ENCODE data around the gene SPATA25.
"Not testable (repeated sequence)": the region's sequence is repeated elsewhere in the genome, so short reads cannot be mapped to it uniquely, and the experiment has no call there.

The SPATA25 gene, protein sequence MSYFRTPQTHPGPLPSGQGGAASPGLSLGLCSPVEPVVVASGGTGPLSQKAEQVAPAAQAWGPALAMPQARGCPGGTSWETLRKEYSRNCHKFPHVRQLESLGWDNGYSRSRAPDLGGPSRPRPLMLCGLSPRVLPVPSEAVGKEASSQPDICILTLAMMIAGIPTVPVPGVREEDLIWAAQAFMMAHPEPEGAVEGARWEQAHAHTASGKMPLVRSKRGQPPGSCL

DNA sequence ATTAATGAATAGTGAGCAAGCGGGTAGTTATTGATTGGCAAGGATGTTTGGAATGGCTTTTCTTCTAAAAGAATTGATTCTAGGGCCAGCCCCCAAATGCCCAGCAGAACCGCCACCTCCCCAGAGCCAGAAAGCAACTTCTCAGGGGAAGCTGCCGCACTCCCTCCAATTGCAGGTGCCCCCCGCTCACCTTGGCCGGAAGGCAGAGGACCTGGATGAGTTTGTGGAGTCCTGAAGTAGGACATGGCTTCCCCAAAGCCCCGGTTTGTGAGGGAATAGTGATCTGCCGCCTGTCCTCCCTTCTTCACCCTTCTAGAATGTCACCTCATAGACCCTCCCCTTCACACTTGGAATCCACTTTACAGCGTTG is at the start of gene SPATA25:
SPATA25 (minus strand) TSS at position 277 of the 370 bp plus-strand sequence; CDS start at position 245, 32 bp downstream.
- no peak for DNase-seq (ENCODE audit: low read depth in 2 of 3, low spot score in 2 of 3)

DNA sequence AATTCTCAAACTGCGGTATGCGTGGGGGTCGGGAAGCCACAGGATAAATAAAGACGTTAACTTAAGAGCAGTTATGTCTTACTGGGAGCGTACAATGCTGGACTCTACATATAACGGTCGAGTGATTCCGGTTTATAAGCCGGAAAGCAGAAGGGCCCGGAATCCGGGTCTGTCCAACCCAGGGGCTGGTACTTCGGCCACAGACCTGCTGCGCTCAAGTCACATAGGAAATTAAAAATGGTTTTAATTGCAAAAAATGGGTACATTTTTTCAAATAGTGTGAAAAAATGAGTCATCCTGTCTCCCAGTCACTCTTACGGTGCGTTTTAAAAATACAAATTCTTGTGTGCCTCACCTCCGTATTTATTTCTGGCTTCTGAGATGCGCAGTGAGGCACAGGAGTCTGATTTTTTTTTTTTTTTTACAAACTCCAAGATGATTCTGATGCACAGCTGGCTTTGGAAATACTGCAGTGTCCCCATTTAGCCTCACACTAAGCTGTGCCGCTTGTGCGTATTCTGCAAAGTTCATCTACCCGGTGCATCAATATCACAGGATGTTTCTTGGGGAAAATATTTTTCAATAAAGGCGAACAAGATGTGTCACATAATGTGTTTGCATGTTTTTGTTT is 48.1 kb upstream of the SPATA25 start:
- DNase-seq (ENCODE audit: low read depth in 2 of 3, low spot score in 2 of 3), result no peak

DNA sequence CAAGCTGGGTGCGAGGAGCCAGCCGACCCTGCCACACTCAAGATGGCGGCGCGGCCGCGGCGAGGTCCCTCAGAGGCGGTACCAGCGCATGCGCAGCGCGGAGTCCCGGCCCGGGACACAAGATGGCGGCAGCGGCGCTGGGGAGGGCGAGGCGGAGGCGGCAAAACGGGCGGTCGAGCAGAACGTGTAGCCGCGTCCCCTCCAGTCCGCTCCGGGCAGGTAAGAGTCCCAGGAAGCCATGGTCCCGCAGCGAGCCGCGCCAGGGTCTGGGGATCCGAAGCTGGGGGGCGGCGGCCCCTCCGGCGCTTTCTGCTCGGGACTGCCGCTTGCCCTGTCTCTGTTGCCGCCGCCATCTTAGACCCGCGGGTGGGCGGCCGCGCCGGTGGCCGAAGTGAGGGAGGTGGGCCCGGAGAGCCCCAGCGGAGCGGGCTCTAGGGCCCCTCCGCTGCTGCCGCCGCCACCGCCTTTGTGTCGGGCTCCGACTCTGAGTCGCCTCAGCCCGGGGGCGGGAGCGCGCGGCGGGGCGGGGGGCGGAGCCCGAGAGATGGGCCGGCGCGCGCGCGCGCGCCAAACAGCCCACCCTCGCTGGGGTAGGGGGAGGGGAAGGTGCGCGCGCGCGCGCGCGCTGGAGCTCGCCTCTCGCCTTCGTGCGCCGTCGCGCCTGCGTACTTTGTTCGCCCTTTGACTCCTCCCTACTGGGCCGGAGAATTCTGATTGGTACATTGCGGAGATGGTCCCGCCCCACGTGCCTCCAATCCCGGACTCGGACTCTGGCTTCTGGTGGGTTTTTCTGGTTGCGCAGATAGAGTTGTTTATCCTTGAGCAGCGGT is 47.4 kb upstream of the SPATA25 start, which contains the start of gene PCIF1:
PCIF1 (plus strand) TSS at position 98 of the 830 bp plus-strand sequence. CDS start 4,317 bp downstream, outside the sequence.
- peak; percentile 94 to 98 (median 97) for DNase-seq (ENCODE audit: low read depth in 2 of 3, low spot score in 2 of 3)

DNA sequence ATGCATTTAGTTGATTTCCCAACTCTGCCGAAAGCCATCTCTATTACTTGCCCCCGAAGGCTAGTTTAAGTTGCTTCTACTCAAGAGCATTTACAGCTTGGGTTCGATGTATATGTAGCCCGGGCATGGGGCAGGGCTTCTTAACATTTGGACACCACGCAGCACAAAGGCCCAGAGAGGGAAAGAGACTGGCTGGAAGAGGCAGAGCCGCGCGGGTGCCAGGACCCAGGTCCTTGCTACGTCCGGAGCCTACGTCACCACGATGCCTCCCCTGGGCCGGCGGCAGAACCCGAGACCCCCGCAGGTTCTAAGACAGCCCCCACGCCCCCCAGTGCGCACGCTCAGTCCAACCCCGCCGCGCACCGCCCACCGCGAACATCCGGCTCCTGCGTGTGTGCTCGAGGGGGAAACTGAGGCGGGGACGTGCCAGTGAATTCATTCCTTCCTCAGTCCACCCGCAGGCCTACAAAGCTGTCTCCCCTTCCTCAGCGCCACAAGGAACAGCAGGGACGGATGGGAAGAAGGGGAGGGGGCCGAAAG is 46.7 kb upstream of the SPATA25 start:
- DNase-seq (ENCODE audit: low read depth in 2 of 3, low spot score in 2 of 3), result peak in 1 of 3 experiments; percentile 36

DNA sequence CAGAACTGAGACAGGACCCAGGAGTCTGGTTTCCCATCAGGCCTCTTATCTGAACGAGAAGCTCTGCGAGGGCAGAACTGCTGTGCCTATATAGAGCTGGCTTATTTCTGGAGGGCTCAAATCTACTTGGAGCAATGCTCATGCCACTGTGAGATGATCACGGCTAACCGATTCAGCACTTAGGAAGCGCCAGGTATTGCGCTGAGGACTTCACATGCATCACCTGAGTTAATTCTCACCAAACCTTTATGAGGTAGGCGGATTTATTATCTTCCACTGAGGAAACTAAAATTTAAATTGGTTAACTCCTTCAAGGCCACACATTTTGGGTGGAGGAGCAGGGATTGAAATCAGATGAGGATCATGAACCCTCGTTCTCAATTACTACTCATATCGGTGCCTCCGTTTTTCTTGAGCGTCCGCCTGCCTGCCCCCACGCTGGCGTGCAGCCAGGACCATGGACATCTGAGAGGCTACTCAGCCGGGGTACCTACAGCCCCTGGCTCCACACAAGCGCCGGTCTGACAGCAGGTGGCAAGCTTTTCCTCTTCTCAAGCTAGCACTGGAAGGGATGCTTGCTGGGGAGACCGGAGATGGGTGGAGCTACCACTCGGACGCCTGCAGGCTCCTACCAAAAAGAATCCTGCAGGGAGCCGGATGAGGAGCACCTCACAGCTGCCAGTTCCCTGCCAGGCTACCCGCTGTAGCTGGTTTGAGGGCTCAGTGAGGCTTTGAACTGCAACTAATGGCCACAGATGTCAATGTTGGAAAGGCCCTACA is 46.0 kb upstream of the SPATA25 start:
- peak in 2 of 3 experiments; percentile 40 to 41 for DNase-seq (ENCODE audit: low read depth in 2 of 3, low spot score in 2 of 3)

DNA sequence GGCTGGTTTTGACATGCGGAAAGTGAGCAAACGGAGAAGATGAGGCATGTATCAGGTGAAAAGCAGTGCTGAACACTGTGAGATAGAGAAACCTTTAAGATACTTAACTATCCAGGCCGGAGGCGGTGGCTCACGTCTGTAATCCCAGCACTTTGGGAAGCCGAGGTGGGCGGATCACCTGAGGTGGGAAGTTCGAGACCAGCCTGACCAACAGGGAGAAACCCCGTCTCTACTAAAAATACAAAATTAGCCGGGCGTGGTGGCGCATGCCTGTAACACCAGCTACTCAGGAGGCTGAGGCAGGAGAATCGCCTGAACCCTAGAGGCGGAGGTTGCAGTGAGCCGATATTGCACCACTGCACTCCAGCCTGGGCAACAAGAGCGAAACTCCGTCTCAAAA is 44.3 kb upstream of the SPATA25 start:
- not testable (repeated sequence) for DNase-seq (ENCODE audit: low read depth in 2 of 3, low spot score in 2 of 3)

DNA sequence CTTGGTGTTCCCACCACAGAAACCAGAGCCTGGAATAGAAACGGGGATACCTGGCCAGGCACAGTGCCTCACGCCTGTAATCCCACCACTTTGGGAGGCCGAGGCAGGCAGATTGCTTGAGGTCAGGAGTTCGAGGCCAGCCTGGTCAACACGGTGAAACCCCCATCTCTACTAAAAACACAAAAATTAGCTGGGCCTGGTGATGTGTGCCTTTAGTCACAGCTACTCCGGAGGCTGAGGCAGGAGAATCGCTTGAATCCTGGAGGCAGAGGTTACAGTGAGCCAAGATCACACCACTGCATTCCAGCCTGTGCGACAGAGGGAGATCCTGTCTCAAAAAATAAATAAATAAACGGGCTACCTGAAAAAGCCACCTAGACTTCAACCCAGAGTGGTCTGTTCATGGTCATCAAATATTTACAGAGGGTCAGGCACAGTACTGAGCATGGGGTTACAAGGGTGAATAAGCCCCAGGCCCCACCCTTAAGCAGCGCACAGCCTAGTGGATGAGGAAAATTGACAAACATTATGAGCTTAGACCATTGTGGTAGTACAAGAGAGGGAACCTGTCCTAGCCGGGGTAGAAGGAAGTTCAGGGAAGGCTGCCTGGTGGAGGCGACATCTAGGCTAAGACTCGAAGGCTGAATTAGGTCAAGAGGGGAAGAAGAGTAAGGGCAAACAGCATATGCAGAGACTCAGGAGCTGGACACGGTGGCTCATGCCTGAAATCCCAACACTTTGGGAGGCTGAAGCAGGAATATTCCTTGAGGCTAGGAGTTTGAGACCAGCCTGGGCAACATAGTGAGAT is 39.9 kb upstream of the SPATA25 start:
- no peak for DNase-seq (ENCODE audit: low read depth in 2 of 3, low spot score in 2 of 3)

DNA sequence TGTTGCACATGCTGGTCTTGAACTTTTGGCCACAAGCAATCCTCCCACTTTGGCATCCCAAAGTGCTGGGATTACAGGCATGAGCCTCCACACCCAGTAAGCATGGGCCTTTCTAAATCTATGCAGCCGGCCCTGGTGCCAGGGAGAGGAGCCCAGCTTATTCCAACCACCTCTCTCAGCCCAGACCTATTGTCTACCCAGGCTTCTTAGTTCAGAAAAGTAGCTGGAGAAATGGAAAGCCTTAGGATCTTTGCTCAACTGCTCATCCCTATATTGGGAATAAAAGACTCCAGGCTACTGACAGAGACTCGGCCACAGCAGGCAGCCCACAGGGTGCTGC is 39.3 kb upstream of the SPATA25 start:
- DNase-seq (ENCODE audit: low read depth in 2 of 3, low spot score in 2 of 3), result no peak

DNA sequence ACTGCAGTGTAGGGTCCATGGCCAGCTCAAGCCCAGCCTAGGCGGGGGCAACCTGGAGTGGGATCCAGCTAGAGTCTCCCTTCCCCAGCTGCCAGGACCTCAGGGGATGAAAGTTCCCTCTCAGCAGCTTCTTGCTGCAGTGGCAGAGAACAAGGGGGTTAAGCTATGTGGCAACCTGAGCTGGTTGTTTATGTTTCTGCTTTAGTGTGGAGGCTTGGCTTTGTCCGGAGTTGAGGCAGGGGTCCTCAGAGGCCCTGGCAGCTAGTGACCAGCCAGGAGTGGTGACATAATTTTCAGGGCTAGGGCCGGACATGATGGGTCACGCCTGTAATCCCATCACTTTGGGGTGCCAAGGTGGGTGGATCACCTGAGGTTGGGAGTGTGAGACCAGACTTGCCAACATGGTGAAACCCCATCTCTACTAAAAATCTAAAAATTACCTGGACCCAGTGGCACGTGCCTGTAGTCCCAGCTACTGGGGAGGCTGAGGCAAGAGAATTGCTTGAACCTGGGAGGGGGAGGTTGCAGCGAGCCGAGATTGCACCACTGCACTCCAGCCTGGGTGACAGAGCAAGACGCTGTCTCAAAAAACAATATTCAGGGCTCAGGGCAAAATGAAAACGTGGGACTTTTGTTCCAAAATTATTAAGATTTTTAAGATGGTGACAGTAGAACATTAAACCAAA is 38.5 kb upstream of the SPATA25 start:
- no peak for DNase-seq (ENCODE audit: low read depth in 2 of 3, low spot score in 2 of 3)

DNA sequence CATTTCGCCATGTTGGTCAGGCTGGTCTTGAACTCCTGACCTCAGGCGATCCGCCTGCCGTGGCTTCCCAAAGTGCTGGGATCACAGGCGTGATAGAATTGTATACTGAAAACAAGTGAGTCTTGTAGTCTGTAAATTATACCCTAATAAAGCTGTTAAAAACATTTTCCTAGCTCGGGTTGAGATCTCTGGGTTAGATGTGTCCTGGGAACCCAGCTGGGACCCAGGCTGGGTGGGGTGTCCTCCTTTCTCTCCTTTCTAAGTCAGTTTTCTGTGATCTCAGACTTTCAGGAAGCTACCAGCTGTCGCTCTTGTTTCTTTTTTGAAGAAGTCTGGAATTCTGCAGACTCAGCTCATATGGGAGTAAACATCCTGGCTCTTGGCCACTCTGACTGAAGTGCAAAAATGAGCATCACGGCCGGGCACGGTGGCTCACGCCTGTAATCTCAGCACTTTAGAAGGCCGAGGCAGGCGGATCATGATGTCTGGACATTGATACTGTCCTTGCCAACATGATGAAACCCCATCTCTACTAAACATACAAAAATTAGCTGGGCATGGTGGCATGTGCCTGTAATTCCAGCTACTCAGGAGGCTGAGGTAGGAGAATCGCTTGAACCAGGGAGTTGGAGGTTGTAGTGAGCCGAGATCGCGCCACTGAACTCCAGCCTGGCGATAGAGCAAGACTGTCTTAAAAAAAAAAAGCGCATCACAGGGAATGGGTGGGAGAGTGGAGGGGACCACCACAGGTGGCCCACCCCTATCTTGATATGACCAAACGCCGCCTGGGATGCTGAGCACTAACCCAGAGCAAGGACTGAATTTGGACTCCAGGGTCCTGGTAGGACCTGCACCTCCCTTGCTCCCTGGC is 37.2 kb upstream of the SPATA25 start:
- no peak for DNase-seq (ENCODE audit: low read depth in 2 of 3, low spot score in 2 of 3)

DNA sequence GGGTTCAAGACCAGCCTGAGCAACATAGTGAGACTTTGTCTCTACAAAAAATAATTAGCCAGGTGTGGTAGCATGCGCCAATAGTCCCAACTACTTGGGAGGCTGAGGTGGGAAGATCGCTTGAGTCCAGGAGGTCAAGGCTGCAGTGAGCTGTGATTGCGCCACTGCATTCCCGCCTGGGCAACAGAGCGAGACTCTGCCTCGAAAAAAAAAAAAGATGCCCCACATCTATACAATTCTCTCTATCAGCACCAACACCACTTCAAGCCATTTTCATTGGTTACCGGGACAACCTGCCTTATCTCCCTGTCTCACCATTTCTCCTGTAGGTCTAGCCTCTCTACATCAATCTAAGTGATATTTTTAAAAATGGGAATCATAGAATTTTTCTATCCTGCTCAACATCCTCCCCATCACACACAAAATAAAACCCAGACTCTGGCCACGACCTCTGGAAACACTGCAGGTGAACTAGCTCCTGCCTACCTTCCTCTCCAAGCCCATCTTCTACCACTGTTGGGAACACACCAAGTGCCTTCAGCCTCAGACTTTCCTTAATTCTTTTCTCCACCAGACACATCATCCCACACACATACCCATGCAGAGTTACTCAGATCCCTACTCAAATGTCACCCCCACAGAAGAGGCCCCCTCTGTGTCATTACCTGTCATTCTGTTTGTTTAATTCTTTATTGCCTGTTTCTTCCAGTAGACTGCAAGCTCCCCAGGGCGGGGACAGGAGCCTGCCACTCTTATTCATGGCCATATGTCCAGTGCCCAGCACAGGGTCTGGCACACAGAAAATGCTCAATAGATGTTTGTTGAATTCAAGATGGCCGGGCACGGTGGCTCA is 34.1 kb upstream of the SPATA25 start:
- no peak for DNase-seq (ENCODE audit: low read depth in 2 of 3, low spot score in 2 of 3)

DNA sequence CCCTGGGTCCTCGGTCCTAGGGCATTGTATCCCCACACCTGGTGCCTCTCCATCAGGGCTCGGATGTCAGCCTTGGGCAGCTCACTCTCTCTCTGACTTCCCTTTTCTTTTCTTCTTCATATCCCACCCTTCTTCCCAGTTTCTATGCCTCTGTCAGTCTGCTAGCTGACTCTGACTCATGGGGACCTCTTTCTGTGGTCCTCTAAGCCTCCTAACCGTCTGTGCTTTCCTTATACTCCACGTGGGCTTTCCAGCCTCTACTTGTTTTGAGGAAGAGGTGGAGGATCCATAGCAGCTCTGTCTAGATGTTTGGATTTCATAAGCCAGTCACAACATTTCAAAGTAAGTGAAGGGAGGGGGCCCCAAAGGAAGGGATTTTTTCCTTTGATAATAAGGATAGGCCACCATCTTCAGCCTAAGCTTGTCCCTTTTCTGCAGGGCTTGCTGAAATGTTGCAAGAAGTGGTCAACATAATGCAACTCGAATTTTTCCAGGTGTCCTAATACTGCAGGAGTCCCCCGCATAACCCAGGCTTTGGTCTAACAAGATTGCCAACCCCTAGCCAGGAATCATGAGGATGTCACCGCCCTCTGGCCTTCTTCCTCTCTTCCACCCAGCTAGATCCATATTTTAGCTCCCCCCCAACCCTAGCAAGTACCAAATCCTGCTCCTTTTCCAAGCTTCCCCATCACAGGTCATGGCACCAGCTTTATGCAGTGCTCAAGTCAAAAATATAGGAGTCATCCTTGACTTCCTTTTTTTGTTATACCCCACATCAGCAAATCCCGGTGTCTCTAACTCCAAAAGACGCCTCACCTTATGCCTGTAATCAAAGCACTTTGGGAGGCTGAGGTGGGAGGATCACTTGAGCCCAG is 33.3 kb upstream of the SPATA25 start:
- no peak for DNase-seq (ENCODE audit: low read depth in 2 of 3, low spot score in 2 of 3)

DNA sequence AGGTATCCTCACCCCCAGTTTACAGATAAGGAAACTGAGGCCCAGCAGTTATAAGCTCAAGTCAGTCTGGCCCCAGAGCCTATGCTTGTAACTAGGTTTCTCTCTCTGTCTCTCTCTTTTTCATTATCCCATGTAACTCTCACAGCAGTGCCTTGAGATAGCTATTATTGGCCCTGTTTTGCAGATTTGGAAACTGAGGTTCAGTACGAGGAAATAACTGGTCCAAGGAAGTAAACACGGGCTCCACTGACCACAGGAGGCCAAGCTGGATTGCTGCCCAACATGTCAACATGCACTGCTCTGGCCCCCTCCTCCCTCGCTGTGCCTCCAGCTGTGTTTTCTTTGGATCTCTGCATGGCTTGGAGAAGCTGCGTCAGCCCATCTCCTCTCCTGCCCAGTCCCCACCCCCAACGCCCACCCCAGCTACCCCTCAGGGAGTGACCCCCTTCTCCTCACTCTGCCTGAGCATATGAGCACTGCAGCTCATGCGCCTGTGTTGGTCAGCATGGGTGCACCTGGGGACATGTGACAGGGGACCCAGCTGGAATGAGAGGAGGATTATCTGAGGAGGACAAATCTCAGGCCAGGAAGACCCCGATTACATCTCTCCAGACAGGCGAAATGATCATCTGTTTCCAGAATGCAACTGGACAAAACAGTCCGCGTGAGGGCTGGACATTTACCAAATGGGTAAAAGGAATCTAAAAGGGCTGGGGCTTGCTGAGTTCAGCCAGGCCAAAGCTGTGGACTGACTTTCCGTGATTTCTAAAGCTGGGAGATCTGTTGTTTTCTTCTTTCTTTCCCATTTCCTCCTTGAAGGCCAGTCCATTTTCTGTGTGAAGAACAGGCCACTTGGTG is 32.3 kb upstream of the SPATA25 start:
- no peak for DNase-seq (ENCODE audit: low read depth in 2 of 3, low spot score in 2 of 3)

DNA sequence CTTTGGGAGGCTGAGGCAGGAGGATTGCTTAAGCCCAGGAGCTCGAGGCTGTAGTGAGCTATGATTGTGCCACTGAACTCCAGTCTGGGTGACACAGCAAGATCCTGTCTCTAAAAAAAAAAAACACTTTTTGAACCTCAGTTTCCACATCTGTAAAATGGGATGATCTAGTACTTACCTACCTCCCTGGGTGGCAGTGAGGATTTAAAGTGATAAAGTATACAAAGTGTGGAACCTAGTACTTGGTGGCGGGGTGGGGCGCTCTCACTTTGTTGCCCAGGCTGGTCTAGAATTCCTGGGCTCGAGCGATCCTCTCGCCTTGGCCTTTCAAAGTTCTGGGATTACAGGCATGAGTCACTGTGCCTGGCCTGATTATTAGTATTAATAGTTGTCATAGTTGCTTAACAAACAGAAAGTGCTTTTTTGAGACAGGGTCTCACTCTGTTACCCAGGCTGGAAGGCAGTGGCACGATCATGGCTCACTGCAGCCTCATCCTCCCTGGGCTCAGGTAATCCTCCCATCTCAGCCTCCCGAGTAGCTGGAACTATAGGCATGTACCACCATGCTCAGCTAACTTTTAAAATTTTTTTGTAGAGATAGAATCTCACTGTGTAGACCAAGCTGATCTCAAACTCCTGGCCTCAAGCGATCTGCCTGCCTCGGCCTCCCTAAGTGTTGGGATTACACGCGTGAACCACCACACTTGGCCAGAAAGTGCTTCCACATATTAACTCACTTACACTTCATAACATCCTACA is 31.5 kb upstream of the SPATA25 start:
- no peak for DNase-seq (ENCODE audit: low read depth in 2 of 3, low spot score in 2 of 3)

DNA sequence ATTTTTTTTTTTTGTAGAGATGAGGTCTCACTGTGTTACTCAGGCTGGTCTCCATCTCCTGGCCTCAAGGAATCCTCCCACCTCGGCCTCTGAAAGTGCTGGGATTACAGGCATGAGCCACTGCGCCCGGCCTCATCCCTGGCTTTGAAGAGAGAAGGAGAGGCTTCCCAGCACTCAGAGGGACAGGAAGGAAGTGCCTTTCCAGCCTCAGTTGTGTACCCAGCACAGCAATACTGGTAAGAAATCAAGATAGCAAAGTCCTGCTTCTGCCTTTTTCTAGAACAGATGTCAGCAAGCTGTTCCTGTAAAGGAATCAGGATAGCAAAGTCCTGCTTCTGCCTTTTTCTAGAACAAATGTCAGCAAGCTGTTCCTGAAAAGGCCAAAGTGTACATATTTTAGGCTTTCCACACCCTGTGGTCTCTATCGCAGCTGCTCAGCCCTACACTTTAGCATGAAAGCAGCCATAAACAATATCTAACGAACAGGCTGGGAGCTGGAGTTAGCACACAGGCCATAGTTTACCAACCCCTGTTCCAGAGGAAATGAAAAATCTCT is 30.8 kb upstream of the SPATA25 start:
- DNase-seq (ENCODE audit: low read depth in 2 of 3, low spot score in 2 of 3), result no peak

All from activated CD8-positive, alpha-beta memory T cell treated with anti-CD3 and anti-CD28 coated beads for 48 hours (primary cell).